KBM-7 (cell line): ENCODE measurements around the gene TMEM69.

Experiments
- DNase-seq: peaks from one replicate; pipeline ENCODE4 v3.0.0-alpha.2; 2015
- in situ Hi-C: fragments of 300-500 bp; cut with MboI; formaldehyde crosslinking; loops from 2 replicates; pipeline ENCODE4 v1.14.3; 2020; ENCODE audit warnings: low sequenced_read_pairs, low pct_unique_long_range_greater_than_20kb, mixed read lengths

Gene TMEM69, protein sequence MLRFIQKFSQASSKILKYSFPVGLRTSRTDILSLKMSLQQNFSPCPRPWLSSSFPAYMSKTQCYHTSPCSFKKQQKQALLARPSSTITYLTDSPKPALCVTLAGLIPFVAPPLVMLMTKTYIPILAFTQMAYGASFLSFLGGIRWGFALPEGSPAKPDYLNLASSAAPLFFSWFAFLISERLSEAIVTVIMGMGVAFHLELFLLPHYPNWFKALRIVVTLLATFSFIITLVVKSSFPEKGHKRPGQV

DNA sequence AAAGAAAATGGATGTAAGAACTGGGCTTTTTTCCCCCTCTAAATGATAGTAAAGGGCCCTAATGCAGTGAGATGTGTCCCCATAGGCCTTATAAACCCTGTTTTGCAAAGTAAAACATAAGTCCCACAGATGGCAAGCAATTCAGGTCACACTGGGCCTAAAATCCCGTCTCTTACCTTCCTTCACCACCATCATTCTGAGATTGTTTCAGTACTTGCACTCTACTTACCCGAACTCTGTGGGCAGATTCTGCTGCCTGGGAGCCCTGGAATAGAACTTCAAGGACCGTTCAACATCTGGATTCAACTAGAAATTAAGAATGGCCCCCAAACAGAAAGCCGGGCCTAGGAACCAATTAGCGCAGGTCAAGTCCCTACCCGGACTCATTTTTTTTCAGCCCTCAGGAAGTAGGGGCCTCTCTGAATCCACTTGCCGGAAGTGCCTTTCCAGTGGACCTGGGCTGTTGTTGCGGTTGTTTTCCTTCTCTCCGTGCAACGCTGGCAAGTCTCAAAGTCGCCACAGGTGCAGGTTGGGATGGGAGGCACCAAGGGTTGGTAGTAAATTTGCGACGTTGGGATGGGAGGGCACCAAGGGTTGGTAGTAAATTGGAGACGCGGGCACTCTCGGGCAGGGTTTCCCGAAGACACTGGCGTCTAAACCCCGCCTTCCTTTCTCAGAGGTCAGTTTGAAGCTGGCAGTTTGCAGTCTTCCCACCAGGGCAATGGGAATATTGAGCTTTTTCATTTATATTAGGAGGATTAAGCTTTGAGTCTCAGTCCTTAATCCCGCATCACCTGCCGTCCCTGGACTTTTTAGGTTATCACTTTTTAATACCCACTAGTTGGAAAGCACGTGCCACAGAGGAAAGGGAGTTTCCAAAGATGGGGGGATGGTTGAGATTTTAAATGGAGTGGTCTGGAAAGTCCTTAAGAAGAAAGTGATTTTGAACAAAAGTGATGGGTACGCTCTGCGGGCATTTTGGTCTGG, at the start of gene TMEM69:
Gene TMEM69, plus strand, starts transcription at position 428 of the 987 bp plus-strand sequence. CDS start 2,888 bp downstream, outside the sequence.
- in situ Hi-C loops: no loop called here
- peak; percentile 91 for DNase-seq

DNA sequence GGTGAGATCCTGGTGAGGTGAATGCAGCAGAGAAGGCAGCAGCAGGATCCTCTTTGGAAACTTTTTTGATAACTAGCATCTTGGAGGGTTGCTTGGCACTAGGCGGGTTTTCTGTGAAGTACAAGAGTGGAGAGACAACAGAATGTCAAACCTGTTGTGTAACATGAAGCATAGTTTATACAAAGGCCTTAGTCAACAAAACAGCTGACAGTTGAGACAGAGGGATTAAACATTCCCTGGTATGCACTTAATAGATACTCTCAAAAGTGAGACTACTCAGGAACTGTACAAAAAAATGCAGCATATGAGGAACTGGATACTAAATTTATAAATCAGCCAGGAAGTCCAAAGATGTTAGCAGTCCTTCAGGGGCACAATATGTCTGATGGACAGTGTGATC, 47.7 kb upstream of the TMEM69 start:
- in situ Hi-C loops: no loop called here

GRCh38 chr1:45643321-45643720, 44.7 kb upstream of the TMEM69 start:
- DNase-seq: no peak
- in situ Hi-C loops: no loop called here

More for the DNA sequence above, 47.7 kb upstream of the TMEM69 start:
- no peak for DNase-seq

DNA sequence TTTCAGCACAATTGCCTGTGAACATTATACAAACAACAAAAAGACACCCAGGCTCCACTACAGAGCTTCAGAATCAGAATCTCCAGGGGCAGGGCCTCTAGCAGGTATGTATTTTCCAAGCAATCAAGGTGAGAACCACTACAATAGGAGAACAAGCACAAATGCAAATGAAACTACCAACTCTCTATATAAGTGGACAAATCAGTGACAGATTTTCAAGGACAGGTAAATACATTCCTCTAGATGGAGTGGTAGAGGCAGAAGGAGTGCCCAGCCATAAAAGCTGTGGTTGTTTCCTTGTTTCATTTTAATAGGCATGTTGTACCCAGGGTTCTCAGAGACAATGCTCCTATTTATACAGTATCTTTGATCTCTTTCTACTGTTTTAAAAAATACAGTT, 44.0 kb upstream of the TMEM69 start:
- in situ Hi-C loops: no loop called here
- no peak for DNase-seq

- in situ Hi-C loops: no loop called here
- no peak for DNase-seq
These were observed 43.3 kb upstream of the TMEM69 start for GRCh38 chr1:45644661-45645060.

DNA sequence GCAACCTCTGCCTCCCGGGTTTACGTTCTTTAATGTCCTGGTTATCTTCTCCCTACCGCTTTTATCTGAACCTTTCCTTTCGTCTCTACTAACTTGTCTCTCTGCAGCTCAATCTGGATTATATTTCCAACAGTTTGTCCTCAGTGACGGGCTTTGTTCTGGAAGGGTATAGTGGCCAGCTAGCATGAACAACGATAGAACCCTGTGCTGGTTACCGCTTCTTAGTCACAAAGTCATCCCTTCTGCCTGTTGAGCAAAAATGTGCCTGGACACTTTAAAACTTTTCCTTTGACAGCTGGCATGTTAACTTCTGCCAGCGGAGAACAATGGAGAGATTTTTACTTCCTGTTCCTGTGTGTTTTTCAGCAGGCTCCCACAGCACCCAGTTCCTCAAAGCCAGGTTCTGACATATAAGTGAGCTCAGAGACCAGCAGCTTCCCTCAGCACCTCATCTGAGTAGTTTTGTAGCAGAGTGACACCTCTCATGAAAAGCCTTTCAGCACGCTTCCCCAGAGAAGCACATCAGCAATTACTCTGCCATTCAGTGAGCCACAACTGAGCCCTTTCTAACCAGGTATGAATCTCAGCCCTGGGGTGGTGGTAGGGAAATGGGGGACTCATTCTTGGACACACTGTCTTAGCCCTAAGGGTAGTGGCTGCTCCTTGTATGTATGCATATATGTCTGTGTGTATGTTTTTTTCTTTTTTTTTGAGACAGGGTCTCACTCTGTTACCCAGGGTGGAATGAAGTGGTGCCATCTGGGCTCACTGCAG, 40.5 kb upstream of the TMEM69 start:
- in situ Hi-C loops: no loop called here
- peak; percentile 77 for DNase-seq

DNA sequence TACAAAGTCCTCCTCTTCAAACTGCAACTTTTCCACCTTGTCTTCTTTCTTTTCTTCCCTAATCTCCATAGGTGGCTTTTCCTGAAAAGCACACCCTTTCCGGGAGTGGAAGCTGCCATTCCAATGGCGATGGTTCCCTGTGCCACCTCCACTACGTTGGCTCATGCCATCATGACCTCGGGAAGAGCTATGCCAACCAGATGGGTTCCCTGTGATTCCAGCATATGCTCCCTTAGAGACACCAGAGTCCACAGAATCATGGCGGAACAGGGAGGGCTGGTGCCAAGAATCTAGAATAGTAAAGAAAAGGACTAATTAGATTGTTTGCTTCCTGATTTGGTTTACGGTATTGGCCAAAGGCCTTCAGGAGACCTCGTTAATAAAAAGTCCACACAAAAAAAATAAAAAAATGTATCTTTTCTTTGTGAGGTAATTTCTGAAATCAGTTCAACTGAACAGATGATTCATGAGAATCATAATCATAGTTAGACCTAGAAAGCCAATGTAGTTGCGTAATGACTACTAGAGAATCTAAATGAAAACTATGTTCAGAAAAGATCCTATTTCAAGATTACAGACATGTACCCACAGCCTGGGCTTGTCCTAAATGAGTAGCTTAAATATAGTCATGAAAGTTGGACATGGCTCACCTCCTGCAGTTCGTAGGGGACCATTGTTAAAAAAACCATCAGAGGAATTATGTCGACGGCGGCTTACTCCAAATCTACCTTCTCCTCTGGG, 33.3 kb upstream of the TMEM69 start:
- no peak for DNase-seq
- in situ Hi-C loops: no loop called here

GRCh38 chr1:45656573-45657226, 31.3 kb upstream of the TMEM69 start:
- in situ Hi-C loops: no loop called here
- no peak for DNase-seq

DNA sequence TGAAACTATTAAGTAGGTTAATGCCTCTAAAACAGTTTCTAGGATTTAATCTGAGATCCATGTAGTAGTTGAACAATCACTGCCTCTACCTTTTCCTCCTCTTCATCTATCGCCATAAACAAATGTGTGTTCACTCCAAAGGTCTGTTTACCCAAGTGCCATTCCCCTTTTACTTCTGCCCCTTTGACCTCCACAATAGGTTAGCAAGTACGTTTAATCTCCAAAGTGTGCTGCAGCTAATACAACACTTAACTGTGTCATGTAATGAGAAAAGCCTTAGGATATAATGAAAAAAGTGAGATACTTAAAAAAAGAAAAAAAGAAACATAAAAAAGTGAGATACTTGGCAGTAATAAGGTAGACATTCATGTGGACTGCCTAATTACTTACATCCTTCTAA, 29.8 kb upstream of the TMEM69 start:
- no peak for DNase-seq
- in situ Hi-C loops: no loop called here

GRCh38 chr1:45659222-45659621, 28.8 kb upstream of the TMEM69 start:
- DNase-seq: no peak
- in situ Hi-C loops: no loop called here

- no peak for DNase-seq
- in situ Hi-C loops: no loop called here
These were observed 27.6 kb upstream of the TMEM69 start for GRCh38 chr1:45660336-45660735.

GRCh38 chr1:45666836-45667235, 21.1 kb upstream of the TMEM69 start:
- no peak for DNase-seq
- in situ Hi-C loops: no loop called here

- DNase-seq: no peak
- in situ Hi-C loops: no loop called here
These were observed 20.5 kb upstream of the TMEM69 start for GRCh38 chr1:45667321-45668111.

GRCh38 chr1:45668526-45668925, 19.5 kb upstream of the TMEM69 start:
- DNase-seq: no peak
- in situ Hi-C loops: no loop called here

GRCh38 chr1:45669379-45669778, 18.6 kb upstream of the TMEM69 start:
- in situ Hi-C loops: no loop called here
- DNase-seq: no peak

- no peak for DNase-seq
- in situ Hi-C loops: no loop called here
These were observed 17.9 kb upstream of the TMEM69 start for GRCh38 chr1:45669859-45670655.

DNA sequence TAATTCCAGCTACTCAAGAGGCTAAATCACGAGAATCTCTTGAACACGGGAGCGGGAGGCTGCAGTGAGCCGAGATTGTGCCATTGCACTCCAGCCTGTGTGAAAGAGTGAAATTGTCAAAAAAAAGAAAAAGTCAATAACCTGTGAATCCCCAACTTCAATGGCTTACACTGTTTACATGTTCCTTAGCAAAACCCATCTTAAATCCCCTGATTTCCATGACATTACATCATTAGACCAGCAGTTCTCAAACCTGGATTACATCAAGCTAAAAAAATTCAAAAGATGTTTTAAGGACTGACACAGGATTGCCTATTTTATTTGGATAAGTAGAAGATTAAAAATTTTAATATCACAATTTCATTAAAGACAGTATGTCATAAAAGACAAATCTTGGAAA, 14.0 kb upstream of the TMEM69 start:
- in situ Hi-C loops: no loop called here
- no peak for DNase-seq
